Inflammatory macrophage treated with lipopolysaccharide for 4 hours (primary cell): ENCODE results near the gene CHD2.

Source experiments
- DNase-seq: peaks from one replicate; pipeline ENCODE4 v3.0.0-alpha.2; 2020

CHD2 gene

DNA sequence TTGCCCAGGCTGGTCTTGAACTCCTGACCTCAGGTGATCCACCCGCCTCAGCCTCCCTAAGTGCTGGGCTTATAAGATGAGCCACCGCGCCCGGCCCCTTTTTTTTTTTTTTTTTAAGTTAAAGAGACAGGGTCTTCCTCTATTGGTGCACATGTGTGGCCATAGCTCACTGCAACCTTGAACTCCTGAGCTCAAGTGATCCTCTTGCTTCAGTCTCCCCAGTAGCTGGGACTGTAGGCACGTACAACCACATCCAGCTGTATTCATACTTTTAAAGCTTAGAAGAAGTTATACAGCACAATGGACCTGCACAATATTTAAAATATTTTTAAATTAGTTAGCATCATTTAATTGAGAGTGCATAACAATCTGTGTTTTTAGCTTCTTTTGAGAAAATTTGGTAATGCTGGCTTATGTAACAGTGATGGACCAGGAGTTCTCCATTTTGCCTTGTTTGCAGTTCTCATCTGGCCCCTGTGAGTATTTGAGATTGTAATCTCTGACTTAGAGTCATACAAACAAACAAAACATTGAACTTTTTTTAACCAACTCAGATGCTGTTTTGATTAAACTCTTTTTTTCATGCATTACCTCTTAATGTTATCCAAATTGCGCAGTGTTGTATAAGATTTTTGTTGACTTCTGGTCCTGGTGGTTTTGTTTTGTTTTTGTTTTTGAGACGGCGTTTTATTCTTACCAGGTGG lies 33.0 kb downstream of the CHD2 start:
- DNase-seq = no peak

DNA sequence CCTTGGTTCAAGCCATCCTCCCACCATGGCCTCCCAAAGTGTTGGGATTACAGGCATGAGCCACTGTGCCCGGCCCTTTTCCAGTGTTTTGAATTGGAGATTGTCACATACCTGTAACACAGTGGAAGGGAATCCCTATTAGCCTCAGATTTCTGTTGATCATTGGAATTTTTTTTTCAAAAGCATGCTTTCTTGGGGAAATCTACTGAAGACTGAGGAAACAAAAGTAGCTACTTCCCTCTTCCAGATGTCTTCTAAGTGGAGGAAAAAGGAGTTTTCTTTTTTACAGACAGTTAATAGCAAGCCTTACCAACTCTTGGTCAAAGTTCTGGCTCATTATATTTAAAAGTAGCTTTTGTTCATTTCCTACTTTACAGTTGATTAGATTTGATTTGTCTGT lies 33.7 kb downstream of the CHD2 start:
- DNase-seq = peak; percentile 40

DNA sequence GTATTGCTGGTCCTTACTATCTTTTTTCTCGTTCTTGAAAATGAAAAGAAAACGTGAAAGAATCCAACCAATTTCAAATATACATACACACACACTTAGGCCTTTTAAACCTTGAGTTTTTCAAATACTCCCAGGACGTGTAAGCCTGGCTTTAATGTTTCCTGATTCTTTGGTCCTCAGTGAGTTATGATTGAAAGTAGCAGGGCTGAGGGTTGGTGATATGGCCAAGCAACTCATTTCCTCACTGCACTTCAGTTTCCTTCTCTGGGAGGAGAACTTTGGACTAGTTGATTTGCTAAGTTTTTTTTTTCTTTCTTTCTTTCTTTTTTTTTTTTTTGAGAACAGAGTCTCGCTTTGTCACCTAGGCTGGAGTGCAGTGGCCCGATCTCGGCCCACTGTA lies 34.6 kb downstream of the CHD2 start:
- peak; percentile 22 for DNase-seq

DNA sequence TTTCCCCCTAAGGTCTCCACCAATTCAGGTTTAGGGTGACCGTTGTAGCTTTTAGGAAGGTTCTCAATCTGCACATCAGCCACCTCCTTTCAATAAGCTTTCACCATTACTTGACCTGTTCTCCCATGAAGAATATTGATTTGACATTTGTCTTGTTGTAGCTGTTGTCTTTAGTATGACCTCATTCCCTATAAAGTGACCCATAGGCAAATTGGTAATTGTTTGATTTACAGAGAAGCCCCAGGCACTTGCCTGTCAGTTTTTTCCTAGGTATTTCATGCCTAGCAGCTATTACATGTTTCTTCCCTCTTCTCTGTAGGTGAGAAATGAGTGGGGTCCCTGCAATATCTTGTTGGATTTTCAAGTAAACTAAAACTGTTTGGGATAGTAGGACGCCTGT lies 36.0 kb downstream of the CHD2 start:
- no peak for DNase-seq

- DNase-seq = no peak
Measured at GRCh38 chr15:92936693-92937092, 36.6 kb downstream of the CHD2 start.

GRCh38 chr15:92937901-92938300 lies 37.8 kb downstream of the CHD2 start:
- no peak for DNase-seq

GRCh38 chr15:92938387-92938786 lies 38.3 kb downstream of the CHD2 start:
- DNase-seq = no peak

DNA sequence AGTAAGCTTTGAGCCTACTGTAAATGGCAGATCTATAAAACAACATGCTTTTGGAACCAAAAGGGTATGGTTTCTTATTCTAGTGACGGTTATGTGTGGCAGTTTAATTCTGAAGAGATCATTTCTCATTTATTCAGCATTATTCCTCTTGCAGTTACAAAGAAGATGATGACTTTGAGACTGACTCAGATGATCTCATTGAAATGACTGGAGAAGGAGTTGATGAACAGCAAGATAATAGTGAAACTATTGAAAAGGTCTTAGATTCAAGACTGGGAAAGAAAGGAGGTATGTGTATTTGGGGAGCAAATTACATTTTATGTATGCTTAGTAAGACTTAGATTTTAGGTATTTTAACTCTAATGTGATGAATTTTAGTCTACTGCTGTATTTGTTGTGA lies 41.5 kb downstream of the CHD2 start:
- peak; percentile 15 for DNase-seq

GRCh38 chr15:92942706-92943105 lies 42.6 kb downstream of the CHD2 start:
- no peak for DNase-seq

DNA sequence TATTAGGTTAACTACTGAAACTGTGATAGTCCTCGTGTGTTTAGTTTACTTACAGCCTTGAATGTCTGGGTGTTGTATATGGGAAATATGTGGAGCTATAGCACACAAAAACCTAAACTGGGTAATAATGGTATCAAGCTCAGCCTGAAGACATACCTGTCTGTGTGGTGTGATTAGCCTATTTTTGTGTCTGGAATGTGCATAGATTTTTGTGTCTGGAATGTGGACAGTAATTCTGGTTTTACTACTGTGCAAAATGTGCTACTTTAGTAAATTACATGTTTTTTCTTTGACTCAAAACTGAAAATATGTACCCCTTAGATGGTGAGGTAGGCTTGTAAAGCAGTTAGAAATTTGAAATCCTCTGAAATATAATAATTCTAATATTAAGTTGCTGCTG lies 43.5 kb downstream of the CHD2 start:
- DNase-seq = no peak

DNA sequence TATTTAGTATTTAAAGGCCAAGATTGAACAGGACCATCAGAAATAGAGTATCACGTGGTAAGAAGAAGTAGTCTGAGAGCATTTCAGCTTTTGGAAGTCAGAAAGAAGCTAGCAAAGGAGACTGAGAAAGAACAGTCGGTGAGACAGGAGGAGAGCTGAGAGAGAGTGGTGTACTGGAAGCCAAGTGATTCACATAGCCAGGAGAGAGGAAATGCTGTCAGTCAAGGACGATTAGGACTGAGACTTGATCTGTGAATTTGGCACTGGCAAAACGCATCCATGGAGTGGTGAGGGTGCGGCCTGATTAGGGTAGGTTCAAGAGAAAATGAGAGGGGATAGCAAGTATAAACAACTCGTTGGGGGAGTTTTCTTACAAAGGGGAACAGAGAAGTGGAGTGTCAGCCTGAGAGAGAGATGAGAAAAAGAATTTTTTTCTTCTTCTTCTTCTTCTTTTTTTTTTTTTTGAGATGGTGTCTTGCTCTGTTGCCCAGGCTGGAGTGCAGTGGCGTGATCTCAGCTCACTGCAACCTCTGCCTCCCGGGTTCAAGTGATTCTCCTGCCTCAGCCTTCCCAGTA lies 44.9 kb downstream of the CHD2 start:
- DNase-seq = no peak

GRCh38 chr15:92947071-92947730 lies 47.1 kb downstream of the CHD2 start:
- DNase-seq = no peak

DNA sequence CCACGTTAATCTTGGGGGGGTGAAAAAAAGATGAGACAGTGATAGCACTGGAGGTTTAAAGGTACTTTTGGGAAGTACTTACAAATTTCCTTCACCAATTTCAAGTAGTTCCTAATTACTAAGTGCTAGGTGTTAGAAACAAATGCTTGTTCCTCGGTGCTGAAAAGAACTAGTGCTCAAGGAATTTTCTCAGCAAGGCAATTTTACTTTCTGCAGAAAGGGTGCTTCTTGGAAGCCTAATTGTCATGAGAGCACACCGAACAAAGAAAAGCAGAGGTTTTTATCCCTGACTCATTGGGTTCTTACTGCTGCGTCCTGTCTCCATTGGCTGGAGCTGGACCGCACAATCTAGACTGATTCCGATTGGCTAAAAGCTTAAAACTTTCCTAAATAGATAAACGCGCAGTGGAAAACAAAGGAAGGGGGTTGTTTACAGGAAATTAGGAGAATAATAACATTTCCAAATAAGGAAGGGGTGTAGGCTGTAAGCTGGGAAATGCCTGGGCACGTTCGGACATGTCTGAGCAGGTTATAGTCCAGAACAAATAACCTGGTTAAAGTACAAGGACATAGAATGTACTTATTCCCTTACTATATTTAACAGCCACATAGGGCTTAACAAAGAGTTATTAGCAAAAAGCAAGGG lies 49.6 kb downstream of the CHD2 start:
- DNase-seq = no peak

- DNase-seq = no peak
Measured at GRCh38 chr15:92951800-92952457, 51.8 kb downstream of the CHD2 start.

GRCh38 chr15:92952458-92952850 lies 52.3 kb downstream of the CHD2 start:
- no peak for DNase-seq

DNA sequence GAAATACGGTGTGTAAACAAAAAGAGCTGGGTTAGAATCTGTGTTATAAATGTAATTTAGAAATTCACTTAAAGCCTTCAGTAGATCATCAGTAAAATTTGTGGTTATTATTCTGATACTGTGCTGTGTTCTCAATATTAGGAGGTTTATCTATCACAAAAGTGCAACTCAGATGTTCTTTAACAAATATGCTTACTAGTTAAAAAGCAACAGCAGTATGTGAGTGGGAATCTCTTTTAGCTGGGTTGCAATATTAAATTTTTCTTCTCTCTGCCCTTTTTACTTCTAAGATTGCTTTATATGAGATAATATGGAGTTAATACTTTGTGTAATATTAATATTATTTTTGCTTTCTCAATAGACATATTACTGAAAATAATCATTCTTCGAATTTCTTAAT lies 53.4 kb downstream of the CHD2 start:
- DNase-seq = no peak

DNA sequence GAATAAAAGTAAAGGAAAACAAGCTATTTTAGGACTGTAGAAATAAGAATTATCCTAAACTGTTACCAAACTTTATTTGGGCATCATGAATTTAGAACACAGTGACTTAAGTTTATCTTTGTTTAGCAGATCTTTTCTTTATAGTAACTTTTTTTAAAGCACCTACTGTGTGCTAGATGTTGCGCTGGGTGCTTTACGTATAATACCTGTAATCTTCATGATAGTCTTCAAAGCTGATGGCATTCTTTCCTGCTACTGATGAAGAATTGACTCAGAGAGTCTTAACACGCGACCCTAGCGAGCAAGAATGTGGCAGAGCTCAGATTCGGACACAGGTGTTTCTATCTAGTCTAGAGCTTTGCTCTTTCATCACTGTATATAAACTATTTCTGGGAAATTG lies 53.9 kb downstream of the CHD2 start:
- DNase-seq = no peak

- DNase-seq = no peak
Measured at GRCh38 chr15:92954578-92954977, 54.5 kb downstream of the CHD2 start.

DNA sequence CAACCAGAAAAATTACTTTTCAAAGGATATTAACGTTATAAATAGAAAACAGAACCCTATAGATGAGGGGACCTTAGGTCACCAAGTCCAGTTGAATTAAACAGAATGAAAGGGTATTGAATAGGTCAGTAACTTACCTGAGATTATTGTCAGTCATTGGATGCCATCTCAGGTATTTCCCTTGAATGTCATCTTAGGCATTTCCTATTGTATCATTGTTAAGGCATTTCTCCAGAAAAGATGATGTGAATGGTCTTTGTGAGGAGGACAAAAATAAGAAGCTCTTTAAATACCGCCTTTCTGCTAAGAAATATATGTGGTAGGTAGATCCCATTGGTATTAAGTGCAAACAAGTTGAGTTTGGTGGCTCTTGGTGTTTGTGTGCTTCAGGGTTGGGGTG lies 55.6 kb downstream of the CHD2 start:
- no peak for DNase-seq

DNA sequence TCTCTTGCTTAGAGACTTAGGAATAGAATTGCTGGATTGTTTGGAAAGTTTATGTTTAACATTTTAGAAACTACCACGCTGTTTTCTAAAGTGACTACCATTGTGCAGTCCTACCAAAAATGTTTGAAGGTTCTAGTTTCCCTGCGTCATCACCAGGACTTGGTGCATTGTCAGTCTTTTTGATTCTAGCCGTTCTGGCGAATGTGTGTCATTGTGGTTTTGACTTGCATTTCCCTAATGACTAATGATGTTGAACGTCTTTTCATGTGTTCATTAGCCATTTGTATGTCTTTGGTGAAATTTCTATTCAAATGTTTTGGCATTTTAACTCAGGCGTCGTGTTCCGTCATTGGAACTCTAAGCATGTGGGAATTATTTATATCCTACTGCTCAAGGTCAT lies 58.0 kb downstream of the CHD2 start:
- peak; percentile 67 for DNase-seq

- no peak for DNase-seq
Measured at GRCh38 chr15:92959219-92959618, 59.1 kb downstream of the CHD2 start.

GRCh38 chr15:92960996-92961681 lies 61.0 kb downstream of the CHD2 start:
- no peak for DNase-seq

GRCh38 chr15:92962914-92963313 lies 62.8 kb downstream of the CHD2 start:
- DNase-seq = no peak
